Germinal center (tissue), 1 donor: ENCODE results near the gene FNDC3B.

ENCODE experiments used
- DNase-seq: peaks from one replicate; pipeline ENCODE4 v3.0.0; 2012; ENCODE audit warnings: mixed read lengths, low spot score

The FNDC3B gene

DNA sequence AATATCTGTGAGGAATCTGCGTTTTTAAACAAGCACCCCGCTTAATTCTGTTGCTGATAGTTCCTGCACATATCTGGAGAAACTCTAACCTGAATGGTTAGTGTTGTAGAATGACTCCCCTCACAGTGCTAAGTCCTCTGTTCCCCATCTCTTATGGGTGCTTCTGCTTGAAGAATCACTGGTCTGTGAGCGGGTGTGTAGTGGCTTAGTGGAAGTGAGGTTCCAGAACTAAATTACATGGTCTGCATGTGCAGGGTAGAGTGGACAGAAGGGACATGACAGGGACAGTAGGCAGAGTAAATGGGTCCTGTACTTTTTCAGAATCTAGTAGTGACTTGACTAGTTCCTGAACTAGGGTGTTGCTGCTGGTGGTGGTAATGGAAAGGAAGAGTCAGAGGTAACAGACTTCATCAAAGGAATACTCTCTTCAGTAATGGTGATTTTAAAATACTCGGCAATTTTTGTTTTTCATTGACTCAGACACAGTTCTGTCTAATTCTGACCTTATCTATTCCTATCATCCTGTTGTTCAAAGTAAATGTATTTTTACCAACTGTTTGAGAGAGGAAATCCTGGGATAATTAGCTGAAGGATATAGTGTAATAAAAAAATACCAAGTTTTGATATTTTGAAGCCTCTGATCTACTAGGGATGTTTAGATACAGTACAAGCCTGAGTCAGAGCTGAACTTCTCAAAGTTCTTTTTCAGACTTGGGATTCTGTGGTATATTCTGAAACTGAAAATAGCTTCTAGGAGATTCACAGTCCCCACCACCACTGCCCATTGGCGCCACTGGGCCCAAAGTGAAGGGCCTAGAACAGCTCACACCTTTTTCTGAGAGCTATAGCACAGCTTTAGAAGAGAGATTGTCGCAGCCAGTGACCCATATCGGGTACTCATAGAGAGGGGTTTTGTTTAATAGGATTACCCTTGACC, 55.5 kb downstream of the FNDC3B start:
- no peak for DNase-seq

DNA sequence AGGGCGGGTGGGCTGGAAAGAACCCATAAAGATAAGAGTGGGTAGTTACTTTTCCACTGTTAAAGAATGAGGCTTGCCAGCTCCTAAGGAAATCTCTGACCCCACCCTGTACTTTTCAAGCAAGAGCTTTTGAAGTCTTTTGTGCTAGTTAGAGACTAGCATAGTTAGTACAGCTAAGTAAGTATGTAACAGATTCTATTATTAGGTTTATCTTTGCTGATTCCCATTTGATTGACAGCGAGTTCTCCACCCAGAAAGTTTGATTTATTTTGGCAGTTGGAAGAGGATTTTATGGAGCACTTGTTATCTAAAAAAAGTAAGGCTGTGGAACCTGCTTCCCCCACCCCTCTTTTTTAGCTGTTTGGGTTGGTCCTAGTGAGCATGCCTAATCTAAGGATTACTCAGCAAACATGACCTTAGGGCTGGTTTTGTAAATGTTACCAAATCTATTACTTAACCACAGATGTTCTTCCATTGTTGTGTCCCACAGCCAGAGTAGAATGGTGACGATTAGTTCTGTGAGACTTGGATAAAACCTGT, 57.6 kb downstream of the FNDC3B start:
- no peak for DNase-seq

GRCh38 chr3:172097585-172097984, 58.2 kb downstream of the FNDC3B start:
- DNase-seq, result no peak

DNA sequence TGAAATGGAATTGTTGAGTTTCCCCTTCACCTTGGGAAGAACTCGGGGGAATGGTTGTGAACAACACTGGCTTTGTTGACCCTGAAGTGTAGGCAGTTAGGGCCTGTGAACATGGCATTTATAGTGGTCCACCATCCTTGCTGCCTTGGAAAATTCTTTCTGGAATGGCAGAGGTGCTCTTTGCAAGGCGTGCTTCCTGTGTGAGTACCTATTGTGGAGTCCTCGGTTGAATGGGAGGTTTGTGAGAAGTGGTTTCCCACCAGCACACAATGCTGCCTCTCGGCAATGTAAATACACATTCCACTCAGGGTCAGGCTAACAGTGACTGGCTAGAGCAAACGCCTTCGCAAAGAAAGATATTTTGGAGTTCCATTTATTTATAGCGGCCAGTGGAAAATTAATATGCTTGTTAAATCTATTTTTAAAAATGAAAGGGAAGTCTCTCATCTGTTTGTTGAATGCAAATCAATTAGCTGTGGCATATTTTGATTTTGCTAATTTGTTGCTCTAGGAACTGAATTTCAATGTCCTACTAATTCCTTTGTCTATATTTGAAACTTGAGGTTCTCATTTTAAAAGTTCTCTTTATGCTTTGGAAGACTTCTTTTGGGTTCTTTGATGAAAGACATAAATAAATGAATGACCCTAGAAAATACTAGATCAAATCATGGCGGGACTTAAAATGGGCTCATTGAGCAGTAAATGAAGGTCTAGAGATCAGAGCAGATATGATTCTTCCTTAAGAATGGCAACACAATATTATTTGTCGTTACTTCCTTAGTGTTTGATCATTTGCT, 59.5 kb downstream of the FNDC3B start:
- DNase-seq, result no peak

GRCh38 chr3:172099495-172099808, 60.1 kb downstream of the FNDC3B start:
- DNase-seq, result no peak

DNA sequence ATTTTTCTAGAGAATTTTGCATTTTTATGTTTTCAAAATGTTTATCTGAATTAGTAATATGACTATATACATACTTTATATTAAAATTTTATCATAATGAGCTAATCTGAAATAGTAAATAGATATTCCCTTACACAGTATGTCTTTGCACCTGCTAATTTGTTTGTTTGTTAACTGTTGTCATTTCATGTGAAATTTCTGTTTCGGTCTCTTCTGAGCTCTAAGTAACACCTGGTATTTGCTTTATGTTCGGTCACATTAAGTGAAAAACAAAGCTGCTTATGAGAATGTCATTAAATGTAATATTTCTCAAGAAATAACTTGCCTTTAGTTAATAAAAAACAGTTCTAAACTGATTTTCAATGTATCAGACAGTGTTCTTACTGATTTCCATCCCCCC, 61.1 kb downstream of the FNDC3B start:
- DNase-seq, result no peak

- DNase-seq, result no peak
Observed at GRCh38 chr3:172101107-172101506, 61.7 kb downstream of the FNDC3B start.

DNA sequence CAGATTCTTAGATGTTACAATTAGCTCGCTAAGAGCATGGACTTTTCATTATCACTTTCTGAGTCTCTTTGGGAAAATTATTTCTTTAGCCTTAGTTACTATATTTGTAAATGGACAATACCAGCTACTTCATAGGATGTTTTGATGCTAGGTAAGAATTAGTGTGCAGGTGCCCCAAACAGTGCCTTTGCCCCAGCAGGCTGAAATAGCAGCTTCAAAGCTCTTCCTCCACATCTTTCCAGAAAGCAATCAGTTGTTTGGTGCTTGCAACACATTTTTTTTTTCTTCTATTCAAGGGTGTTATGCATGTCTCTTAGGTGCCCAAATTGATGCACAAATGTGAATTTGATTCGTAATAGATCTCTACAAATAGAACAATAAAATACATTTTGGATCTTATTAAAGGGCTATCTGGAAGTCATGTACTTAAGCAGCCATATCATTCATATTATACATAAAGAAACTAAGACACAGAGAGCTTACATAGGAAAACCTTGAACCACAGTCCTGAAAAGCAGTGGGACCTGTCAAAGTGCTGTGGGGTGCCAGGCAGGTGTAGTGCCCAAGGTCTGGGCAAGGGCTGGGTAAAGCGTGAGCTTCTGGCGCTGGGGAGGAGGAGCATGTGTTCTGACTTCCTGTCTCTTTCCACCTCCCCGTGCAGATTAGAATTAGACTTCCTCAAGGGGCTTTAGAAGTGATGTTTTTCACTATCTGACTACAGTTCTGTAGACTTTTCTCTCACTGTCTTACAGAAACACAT, 62.9 kb downstream of the FNDC3B start:
- peak; percentile 19 for DNase-seq

GRCh38 chr3:172102883-172103310, 63.5 kb downstream of the FNDC3B start:
- no peak for DNase-seq

DNA sequence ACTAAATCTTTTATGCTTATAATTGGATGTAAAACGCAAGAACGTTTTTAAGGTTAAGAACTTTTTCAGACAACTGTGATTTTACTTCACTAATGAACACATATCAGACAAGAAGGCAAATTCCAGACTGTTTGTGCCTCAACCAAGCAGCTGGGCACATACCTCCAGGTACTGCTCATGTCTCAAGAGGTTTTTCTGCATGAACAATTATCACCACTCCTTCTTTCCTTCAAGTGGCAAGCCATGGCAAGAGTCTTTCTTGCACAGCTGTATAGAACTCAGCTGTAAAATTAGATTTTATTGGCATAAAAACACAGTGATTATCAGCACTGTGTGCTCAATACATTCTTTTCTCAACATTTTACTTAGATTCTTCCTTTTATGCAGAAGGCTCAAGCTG, 64.3 kb downstream of the FNDC3B start:
- no peak for DNase-seq

DNA sequence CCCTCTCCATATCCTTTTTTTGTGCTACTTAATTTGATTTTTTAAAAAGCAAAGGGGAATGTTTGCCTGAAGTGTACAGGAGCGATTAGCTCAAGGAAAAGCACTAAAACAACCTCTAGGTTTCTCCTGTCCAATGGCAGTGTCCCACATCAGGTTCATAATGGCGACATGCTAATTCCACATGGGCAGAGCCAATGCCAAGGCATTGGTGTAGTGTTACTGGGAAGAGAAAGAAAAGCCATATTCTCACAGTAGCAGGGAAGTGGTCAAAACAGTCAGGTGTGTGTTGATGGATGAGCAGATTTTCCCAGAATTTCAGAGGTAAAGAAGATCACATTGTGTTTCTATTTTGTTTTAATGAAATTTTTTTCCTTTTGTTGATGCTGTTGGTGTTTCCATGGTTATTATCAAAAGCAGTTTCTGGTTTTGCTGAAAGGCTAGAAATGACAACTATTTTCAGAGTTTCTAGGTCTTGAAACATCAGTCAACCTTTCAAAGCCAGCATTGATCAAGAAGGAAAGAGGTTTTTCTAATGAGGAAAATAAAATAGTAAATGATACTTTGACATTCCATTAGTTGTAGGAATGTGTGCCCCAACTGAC, 65.2 kb downstream of the FNDC3B start:
- no peak for DNase-seq

- DNase-seq, result no peak
Observed at GRCh38 chr3:172106037-172106954, 66.9 kb downstream of the FNDC3B start.

GRCh38 chr3:172106989-172107388, 67.6 kb downstream of the FNDC3B start:
- DNase-seq, result peak; percentile 49

DNA sequence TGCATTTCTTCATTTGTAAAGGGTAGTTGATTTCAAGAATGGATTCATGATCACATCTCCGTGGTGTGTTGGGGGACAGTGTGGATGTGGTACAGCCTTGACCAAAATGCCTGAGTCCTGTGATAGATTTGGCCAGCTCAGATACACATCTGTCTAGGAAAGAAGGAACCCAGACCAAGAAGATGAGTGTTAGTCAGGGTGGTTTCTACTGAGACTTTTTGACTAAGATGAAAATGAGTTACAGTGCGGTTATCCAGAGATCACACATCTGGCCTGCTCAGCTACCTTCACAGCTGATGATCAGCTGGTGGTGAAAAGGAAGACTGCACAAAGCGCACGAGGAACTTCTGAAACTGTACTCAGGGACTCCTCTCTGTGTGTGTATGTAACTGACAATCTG, 68.0 kb downstream of the FNDC3B start:
- peak; percentile 56 for DNase-seq

- DNase-seq, result no peak
Observed at GRCh38 chr3:172110127-172110779, 70.9 kb downstream of the FNDC3B start.

DNA sequence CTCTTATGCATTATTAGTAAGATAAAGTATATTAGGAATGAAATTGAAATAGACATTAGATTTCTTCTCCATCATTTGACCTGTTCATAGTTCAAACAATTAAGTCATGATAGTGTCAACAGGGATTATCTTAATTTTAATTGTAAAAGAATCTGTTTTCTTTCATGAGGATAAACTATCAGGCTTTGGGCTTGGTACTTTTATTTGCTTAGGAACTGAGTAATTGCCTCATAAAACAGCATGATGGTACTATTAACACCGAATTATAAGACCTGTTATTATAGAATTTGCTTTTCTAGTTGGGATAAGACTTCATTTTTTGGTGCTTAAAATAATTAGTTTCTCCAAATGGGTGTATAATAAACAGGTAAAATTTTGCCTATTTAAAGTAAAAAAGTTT, 71.8 kb downstream of the FNDC3B start:
- DNase-seq, result no peak

DNA sequence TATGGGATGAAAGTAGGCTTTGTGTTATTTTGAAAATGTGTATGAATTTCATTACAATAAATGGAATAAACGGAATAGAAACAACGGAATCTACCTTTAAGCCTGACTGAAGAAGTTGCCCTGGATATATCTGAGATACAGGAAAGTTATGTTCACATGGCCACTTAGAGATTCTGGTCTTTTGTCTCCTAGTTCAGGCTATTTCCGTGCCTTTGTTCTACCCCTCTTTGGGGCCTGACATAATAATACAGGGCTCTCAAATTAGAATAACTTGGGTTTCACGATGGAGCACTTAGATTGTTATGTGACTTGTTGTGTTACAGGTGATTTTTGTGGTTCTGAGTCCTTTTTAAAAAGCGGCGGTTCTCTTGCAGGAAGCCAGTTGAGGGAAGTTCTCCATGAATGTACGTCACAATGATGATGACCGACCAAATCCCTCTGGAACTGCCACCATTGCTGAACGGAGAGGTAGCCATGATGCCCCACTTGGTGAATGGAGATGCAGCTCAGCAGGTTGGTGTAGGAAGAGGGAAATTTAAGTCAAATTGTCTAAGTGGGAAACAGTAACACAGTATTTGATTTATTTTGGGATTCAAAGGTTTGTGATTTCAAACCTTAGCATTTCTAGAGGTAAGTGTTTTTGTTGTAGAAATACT, 72.8 kb downstream of the FNDC3B start:
- DNase-seq, result no peak

DNA sequence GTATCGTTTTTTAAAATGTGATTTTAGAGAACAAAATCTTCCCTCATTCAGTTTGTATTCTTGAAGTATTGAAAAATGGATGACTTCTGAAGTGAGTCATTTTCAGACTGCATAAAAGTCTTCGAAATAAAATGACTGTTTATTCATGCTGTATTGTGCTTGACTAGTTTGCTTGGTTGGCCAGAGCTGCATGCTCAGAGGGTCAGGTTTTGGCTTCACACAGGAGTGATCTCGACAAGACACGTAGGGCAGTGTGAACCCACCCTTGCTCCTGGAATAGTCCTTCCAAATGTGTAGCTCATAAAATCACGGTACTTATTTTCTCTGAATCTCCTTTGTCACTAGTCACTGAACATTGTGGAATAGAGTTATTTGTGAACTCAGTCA, 73.3 kb downstream of the FNDC3B start:
- DNase-seq, result no peak

DNA sequence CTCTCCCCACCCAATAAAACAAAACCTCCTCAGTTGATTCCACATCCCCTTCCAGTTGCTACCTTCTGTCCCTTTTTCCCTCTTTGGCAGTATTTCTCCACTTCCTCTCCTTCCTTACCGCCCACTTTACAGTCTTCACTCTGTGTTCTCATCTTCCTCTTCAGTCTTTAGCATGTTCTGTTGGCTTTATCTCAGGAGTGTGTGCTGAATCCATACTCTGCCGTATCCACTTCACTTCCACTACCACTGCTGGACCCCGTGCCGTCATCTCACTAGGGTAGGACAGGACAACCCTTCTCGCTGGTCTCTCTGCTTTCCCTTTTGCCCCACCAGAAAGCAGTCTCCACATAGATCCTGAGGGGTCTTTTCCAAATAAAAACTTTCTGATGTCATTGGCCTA, 74.3 kb downstream of the FNDC3B start:
- DNase-seq, result no peak

DNA sequence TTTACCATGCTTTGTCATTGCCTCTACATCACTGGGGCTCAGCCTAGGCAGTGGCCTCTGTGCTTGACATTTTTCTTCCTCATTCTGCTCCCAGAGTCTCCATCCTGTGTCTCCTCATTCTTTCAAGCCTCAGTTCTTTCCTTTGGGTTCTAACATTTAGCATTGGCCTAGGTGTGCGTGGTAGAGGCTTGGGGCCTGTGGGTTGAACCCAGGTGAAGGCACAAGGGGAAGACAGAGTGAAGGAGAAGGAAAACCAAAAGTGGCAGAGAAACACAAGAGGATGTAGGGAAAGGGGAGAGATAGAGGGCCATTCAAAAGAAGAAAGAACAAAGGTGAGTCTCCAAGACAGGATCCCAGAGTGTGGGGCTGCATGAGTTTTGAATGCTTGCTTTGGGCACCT, 75.7 kb downstream of the FNDC3B start:
- no peak for DNase-seq
